Limb (tissue), 2 donors: ENCODE results near the gene USP10.
"Not testable (repeated sequence)": the region's sequence is repeated elsewhere in the genome, so short reads cannot be mapped to it uniquely, and the experiment has no call there.

Source experiments
- DNase-seq, 2 donors: peaks; one replicate each; pipeline ENCODE4 v3.0.0-alpha.2; 2016; ENCODE audit errors: extremely low spot score in 2 of 2

Gene USP10

DNA sequence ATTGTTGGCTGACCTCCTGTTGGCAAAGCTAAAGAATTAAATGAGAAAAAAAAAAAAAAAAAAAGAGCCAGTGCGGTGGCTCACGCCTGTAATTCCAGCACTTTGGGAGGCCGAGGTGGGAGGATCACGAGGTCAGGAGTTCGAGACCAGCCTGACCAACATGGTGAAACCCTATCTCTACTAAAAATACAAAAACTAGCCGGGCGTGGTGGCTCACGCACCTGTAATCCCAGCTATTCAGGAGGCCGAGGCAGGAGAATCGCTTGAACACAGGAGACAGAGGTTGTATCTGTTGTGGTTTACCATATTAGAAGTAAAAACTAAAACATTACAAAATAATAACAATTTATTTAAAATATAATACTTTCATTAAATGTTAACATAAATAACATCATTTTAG lies 5.9 kb upstream of the USP10 start:
- not testable (repeated sequence) for DNase-seq

DNA sequence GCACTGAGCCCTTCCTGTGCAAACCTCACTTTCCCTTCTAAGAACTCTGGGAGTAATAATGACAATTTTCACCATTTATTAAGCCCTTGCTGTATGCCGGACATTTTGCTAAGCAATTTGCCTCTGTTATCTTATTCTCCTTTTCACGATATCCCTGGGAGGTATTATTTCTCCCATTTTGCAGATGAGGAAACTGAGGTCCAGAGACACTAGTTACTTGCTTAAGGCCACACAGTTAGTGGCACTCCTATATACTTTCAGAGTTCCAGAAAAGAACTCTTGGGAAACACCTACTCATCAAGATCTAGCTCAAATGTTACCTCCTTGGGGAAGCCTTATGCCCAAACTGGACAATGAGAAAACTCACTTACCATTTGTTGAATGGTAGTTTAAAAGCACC lies 4.8 kb upstream of the USP10 start:
- DNase-seq: no peak

DNA sequence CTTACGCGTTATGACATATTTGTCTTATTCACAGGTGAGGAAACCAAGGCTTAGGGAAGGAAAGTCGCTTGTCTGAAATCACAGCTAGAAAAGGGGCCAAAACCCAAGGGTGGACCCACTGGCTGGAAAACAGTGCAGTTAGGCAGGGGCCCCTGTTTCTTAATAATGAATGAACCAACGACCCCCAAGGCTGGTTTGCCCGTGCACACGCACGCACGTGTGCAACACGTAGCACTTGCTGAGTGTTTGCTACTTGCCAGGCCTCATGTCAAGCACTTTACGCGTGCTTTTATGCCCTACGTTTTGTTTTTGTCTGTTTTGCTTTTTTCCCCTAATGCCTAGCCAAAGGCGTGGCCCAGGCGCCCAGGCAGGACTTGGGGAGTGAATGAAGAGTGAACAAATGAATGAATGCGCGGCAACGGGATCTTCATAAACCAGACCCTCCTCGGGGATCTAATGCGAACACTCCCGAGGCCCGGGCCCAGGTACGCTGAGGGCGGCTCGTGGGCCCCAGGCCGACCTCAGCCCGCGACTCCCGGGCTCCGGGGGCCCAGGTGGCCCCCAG lies 571 bp upstream of the USP10 start:
- DNase-seq: no peak

DNA sequence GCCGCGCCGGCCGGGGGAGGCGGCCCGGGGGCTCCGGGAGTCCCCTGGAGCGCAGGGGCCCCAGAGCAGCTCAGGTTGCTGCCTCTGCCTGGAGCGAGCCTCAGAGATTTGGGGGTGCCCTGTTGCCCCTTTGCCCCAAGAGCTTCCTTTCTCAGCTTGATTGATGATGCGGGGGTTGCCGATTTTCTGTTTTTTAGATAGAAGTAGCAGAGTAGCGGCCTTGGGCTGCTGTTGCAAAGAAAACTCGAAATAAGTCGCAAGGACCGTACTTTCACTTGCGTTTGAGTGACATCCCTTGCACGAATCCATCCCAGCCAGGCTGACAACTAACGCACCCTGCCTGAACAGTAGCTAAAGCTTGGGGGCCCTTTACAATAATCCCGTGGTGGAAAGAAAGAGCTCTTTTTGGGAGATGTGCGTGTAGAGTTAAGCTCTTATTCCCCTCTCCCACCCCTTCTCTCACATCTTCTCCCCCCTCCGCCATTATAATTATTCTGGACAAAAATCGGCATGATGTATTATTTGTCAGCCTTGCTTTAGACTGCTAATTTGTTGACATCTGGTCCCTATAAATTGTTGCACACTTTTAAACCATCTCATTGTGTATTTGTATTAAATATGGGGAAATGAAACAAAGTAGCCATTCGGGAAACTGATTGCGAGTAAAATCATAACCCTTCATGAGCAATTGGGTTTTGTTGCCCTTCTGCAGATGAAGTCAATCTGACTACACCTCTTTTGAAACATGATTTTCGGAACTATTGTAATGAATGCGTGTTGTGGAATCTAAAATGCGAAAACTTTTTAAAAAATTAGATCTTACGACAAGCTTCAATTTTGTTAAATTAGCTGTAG lies 873 bp downstream of the USP10 start:
- no peak for DNase-seq

DNA sequence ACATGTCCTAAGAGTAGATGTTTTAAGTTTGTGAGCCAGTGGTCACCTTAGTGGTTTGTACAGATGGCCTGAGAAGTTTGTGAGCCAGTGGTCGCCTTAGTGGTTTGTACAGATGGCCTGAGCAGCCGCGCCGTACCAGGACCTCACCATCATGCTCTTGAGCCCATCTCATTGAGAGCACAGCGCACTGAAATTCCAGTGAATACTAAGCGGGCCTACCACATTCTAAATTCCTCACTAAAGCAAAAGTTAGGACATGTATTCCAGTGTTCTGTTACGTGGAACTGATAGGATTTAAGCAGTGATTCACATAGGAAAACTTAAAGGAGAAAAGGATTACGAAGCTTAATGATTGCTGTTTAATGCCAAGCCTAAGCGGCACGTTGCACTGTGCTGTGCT lies 3.9 kb downstream of the USP10 start:
- DNase-seq: no peak

DNA sequence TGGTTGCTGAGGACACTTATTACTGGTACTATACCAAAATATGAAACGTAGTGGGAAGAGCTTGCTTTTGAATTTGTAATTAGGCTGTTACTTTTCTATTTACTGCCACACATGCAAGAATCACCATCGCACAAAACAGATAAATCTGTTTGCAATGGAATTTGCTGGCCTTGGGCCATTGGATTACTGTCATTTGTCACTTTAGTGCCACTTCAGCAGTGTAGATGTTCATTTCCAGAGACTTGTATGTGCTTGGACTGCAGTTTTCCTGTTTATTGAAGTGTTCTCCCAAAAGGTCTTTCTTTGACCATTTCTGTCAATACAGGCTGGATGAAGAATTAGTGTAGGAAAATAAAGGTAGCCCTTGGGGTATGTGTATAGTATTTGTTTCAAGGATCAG lies 4.5 kb downstream of the USP10 start:
- DNase-seq: no peak

DNA sequence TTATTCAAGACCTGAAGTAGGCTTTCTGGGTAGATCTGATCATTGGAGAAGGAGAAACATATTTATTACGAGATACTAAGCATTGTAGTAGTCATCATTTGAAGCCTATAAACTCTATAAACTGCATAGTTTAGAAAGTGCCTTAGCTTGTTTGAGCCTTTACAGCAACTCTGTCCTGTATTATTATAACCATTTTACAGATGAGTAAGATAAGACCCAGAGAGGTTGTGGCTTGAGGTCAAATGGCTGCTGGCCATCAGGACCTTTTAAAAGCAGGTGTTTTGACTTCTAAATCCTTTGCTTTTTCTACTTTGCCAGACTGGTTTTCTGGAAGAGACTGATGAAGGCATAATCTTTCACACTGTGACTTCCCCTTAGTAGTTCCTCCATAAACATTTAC lies 7.1 kb downstream of the USP10 start:
- no peak for DNase-seq

DNA sequence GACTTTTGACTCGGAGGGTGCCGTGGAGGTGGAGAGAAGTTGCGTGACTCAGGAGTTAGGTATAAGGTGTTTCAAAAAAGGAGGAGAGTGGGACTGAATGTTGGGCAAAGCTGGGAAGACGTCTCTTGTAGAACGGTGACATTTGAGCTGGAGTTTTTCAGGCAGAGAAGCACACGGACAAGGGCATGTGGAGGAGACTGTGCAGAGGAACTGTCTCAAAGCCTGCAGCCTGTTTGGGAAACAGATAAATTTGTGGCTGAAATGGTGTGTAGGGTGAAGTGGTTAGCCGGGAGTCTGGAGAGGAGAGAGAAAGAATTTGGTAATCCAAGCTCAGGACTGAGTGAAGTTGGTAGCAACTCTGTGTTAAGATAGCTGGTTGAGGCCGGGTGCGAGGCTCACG lies 9.8 kb downstream of the USP10 start:
- DNase-seq: no peak

DNA sequence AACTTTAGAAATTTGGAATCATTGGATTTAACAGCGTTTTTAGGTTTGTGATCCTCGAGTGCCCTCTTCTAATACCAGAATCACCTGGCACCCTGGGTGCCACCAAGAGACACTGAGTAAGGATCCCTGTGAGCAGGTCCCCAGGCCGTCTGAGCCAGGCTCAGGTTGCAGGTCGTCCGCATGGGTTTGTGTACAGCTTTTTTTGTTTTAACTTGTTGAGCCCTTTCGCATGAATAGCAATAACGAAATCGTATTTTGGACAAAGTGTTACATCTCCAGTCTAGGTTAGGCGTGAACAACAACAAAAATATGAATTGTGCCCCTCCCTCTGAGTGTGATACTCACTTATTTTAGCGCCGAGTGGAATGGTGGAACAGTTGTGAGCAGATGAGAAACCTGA lies 10.9 kb downstream of the USP10 start:
- DNase-seq: no peak

DNA sequence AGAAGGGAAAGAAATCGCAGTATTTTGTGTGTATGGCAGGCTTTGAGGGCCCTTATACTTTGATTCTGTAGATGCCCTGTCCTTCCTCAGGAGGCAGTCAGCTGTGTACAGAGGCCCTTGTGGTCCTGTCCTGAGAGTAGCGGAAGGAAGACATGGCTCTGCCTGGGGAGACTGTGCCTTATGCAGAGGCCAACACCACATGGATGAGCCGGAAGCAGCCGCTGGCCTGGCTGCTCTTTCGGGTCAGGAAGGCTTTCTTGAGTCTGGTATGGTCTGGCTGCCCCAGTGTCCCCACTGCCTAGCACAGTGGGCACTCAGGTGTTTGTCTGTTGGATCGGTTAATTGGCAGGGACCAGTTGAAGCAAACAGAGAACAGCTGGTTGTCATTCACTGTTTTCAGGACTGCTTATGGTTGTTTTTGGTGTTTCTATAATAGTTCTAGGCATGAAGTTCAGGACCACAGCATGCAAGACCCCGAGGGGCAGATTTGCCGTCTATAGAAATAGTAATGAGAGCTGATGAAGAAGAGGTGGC lies 12.4 kb downstream of the USP10 start:
- no peak for DNase-seq

DNA sequence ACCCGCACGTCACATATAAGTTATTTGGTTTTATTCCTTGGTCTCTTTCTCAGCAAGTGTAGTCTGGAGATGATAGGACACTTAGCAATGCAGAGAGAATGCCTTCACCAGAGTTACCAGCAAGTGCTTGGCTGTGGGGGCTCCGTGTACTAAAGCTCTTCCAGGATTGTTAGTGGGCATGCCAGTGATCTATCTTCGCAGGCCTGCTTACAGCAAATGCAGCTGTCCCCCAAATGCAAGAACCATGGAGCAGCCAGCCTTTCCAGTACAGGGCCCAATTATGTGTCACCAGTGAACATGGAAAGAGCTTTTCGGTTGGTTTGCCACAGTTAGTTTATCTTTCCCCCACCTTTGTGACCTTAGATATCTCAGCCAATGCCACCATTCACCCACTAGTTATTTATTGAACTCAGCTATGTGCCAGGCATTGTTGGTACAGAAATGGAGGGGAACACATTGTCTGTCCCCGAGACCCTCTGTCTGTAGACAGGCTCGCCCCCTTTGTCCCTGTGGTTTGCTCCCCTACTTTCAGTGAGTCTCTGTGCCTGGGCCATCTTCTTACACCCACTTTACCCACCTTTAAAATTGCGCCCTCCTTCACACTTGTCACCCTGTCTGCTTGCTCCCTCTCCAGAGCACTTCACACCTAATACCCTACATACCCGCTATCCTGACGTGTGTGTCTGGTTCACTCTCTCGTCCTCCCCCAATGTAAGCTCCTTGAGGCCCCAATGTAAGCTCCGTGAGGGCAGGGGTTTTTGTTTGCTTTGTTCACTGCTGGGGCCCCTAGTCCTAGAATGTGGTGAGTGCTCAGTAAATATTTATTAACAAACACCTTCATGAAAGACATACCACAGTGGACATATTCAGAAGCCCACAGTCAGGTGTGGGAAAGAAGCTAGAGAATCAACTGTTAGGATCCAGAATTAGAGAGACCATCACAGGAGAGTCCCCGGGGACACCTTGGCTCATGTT lies 13.3 kb downstream of the USP10 start:
- DNase-seq: no peak

DNA sequence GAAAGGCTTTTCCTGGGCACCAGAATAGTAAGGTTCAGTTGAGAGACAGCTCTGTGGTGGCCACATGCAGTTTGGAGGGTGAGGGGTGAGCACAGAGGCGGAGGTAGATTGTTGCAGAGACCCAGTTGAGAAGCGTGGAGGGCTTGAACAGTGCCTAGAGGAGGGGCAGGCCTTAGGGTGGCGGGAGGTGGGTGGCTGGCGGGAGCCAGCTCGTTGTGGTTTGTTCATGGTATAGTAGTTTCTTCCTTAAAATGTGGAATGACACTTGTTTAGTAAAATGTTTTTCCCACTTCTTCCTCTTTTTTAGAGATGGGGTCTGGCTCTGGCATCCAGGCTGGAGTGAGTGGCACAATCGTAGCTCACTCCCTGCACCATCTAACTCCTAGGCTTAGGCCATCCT lies 14.2 kb downstream of the USP10 start:
- no peak for DNase-seq

DNA sequence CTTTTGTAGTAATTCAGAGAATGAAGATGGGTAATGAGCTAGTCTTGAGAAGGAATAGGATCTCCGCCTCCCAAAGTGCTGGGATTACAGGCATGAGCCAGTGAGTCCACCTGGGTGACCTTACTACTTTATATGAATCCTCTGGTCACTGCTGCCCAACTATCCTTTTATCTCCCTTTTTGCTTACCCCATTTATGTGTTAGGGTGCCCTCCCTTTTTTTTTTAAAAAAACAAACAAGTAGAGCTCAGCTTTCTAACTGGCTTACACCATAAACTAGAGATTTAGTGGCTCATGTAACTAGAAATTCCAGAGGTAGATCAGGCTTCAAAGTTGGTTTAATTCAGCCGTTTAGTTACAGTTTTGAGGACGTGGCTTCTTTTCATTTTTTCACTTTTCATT lies 15.6 kb downstream of the USP10 start:
- no peak for DNase-seq

DNA sequence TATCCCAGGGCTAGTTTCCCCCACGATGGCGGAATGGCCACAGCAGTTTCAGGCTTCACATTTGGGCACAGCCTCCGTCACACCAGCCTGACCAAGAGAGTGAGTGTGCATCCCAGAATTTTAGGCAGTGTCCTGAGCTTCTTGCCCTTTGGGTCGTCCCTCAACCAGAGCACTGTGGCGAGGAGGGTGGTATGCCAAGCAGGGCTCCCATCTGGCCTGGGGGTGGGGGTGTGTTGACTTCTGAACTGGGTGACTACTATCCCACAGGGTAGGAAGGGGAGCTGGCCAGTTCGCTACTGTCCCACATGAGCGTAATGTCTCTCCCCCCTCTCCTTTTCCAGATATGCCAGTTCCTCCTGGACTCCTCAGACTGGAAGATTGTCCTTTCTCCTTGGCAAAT lies 16.1 kb downstream of the USP10 start:
- no peak for DNase-seq

DNA sequence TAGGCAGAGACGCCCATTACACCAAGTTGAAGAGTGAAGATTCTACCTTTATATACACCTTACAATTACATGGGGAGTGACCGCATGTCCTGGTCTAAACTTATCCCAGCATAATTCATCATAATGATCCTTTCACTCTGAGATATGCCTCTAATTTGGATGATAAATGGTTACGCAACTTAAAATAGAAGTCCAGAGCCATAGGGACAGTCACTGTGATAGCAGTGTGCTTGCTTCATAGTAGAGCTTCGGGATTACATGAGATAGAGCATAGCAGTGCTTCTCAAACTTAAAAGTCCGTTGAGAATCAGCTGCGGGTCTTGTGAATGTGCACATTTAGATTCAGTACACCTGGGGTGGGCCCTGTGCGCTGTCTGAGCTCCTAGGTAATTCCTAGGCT lies 16.9 kb downstream of the USP10 start:
- DNase-seq: no peak

DNA sequence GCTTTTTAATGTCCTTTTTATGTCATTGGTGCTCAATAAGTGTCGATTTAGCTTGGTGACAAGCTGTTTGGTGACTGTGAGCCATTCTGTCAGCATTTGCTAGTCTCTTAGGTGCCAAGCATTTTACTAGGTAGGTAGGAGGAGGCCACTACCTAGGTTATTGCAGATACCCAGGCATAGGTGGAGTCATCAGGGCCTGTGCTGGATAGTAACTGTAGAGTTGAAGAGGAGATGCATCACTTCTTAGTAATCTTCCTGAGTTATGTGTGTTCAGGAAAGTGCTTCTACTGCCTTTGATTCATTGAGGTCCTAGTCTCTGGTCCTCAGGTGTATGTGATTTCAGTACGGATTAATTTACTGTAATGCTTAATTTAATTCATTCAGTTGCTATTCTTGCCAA lies 17.7 kb downstream of the USP10 start:
- DNase-seq: no peak

DNA sequence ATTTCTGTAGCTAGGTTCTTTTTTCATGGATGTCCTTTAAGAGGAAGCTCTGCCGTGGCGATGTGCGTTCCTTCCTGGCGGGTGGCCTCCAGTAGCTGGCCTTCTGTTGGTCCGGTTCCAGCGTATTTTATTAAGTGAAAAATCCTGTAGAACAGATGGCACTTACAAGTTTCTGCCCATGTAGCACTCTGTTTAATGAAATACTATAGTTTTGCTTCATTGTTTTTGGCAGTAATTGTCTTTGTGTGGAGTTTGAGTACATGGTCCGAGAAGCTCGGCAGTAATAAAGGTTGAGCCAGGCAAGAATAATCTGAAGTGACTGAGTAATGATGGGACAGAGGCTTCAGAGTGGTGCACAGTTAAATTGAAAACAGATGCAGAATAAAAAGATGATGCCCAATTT lies 20.4 kb downstream of the USP10 start:
- no peak for DNase-seq

DNA sequence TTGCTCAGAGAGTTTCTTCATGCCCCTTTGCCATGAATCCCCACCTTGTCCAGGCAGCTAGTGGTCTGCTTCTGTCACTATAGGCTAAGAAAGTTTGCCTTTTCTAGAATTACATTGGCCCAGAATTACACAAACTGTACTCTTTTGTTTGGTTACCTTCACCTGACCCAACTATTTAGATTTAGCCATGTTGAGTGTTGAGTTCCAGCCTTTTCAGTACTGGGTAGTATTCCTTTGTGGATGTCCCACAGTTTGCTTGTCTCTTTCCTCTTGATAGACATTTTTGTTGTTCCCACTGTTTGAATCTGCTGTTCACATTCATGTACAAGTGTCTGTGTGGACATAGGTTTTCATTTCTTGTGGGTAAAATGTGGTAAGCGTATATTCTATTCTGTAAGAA lies 22.3 kb downstream of the USP10 start:
- no peak for DNase-seq

DNA sequence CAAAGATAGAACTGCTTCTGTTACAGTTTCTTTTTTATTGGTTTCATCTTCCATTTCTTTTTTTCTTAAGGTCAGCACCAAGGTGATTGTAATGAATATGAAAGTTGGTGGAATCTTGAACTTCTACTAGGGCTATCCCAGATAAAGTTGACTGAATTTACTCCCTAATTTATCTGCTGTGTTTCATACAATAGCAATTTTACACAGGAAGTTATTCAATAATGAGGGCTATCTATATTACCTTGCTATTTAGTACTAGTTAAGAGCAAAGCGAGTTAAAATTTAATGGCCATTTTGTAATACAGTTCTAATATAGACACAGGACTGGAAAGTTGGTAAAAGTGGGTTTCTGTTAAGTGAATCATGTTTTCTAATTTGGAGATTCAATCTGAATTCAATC lies 24.1 kb downstream of the USP10 start:
- DNase-seq: no peak

DNA sequence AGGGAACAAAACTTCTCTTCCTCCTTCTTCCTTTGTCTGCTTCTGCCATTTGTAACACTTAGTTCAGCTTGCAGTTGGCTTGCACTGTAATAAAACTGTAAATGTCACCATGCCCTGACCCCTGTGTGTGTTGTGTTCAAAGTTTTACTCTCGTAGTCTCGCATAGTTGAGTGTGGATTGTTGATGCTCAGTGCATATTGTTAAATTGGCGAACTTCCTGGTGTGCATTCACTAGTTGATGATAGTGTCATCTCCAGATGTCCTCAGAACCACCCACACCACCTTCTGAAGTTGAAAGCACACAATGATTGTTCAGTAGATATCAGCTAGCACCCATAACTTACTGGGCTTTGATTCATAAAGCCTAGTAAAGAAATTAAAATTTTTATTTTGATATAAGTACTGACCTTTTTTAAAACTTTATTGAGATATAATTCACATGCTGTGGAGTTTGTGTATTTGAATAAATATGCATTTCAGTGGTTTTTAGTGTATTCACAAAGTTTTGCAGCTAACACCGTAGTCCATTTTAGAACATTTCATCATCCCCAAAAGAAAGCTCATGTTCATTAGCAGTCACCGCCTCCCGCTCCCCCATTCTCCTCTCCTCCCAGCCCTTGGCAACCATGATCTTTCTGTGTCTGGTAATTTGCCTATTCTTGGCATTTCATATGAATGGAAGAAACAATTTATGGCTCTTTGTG lies 25.0 kb downstream of the USP10 start:
- no peak for DNase-seq

DNA sequence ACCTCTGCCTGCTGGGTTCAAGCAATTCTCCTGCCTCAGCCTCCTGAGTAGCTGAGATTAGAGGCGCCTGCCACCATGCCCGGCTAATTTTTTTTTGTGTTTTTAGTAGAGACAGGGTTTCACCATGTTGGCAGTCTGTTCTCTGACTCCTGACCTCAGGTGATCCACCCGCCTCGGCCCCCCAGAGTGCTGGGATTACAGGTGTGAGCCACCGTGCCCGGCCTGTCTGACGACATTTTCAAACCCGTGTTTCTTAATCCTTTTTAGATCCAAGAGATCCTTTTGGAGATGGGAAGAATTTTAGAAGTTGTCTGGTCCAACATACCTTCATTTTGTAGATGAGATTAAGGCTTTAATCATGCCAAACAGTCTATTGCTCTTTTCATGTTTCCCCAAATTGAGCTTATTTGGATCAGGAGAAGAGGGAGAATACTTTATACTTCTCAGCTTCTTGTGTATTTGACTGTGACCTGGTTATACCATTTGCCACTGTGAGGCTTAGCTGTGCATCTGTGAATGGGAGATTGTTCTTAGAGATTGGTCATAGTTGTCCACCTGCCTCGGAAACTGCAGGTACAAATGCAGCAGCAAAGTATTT lies 25.8 kb downstream of the USP10 start:
- no peak for DNase-seq
